SK-N-SH (cell line): ENCODE results near the gene TBL1X. TPM values are rescaled to one million over a fixed set of nuclear protein-coding genes. Genes with fewer than 3 reads are reported as not detected.

Experiments used
- CTCF ChIA-PET: fragments of 300-600, 350-600 bp; formaldehyde crosslinking; extraction: SDS; loops from one replicate; lab custom pipeline; 2021; lab: Yijun Ruan, JAX
- POLR2A ChIA-PET: fragments of 350-600 bp; sonication (Branson Sonifier 250); formaldehyde crosslinking; extraction: SDS; loops from one replicate; lab custom pipeline; 2020; ENCODE audit warnings: antibody characterized with exemption, inconsistent platforms; lab: Yijun Ruan, JAX
- DNase-seq: peaks from one replicate; pipeline ENCODE4 v3.0.0; 2012
- H2AFZ ChIP-seq: fragments of 200-600 bp; sonication (generic); 2 replicates; pipeline ENCODE4 v1.8.1; 2016; ENCODE audit warnings: antibody characterized with exemption, mild to moderate bottlenecking, low read depth
- H3F3A ChIP-seq: fragments of 200-600 bp; sonication (generic); replicated peaks from 2 replicates; pipeline ENCODE3; 2016; ENCODE audit warnings: antibody characterized with exemption, mild to moderate bottlenecking; ENCODE audit not compliant: insufficient read depth
- H3K27ac ChIP-seq, 2 experiments: fragments of 200-500 bp in 1 of 2; fragments of 200-600 bp in 1 of 2; sonication (Bioruptor generic) in 1 of 2; sonication (generic), shearing (Covaris generic) in 1 of 2; 2 replicates each; pipeline versions ENCODE4 v1.5.1 to v1.6.1; 2014 to 2016; ENCODE audit warnings: low read depth in 2 of 2, inconsistent platforms in 1 of 2, low read length in 1 of 2, mild to moderate bottlenecking in 1 of 2, mixed read lengths in 1 of 2
- H3K27me3 ChIP-seq: fragments of 200-600 bp; sonication (generic), shearing (Covaris generic); 2 replicates; pipeline ENCODE4 v1.6.1; 2016; ENCODE audit warnings: mixed run types; ENCODE audit not compliant: insufficient read depth
- H3K36me3 ChIP-seq, 2 experiments: fragments of 200-500 bp in 1 of 2; fragments of 200-600 bp in 1 of 2; sonication (Bioruptor generic) in 1 of 2; sonication (generic) in 1 of 2; replicated peaks in 1 of 2; 2 replicates each; pipeline versions ENCODE3 to v1.5.1; 2014 to 2016; ENCODE audit warnings: low read length in 1 of 2, mild to moderate bottlenecking in 1 of 2; ENCODE audit not compliant: insufficient read depth in 2 of 2, control insufficient read depth in 1 of 2
- H3K4me1 ChIP-seq, 2 experiments: fragments of 200-500 bp in 1 of 2; fragments of 200-600 bp in 1 of 2; sonication (Bioruptor generic) in 1 of 2; sonication (generic), shearing (Covaris generic) in 1 of 2; 2 replicates each; pipeline versions ENCODE4 v1.5.1 to v1.6.1; 2014 to 2016; ENCODE audit warnings: low read depth in 1 of 2, low read length in 1 of 2, mixed run types in 1 of 2; ENCODE audit not compliant: insufficient read depth in 2 of 2, control insufficient read depth in 1 of 2
- H3K4me2 ChIP-seq: fragments of 200-600 bp; sonication (generic), shearing (Covaris generic); 2 replicates; pipeline ENCODE4 v1.6.1; 2017; ENCODE audit warnings: mixed run types
- H3K4me3 ChIP-seq, 2 experiments: fragments of 200-500 bp in 1 of 2; fragments of 200-600 bp in 1 of 2; sonication (Bioruptor generic) in 1 of 2; sonication (generic), shearing (Covaris generic) in 1 of 2; 2 replicates each; pipeline versions ENCODE4 v1.5.1 to v1.8.1; 2014 to 2016; ENCODE audit warnings: low read depth in 2 of 2, inconsistent platforms in 1 of 2, low read length in 1 of 2, mild to moderate bottlenecking in 1 of 2, mixed read lengths in 1 of 2, moderate library complexity in 1 of 2
- H3K79me2 ChIP-seq: fragments of 200-600 bp; sonication (generic); 2 replicates; pipeline ENCODE4 v1.8.1; 2017; ENCODE audit warnings: mild to moderate bottlenecking; ENCODE audit not compliant: insufficient read depth
- H3K9ac ChIP-seq: fragments of 200-600 bp; sonication (generic); 2 replicates; pipeline ENCODE4 v1.6.1; 2017; ENCODE audit warnings: mixed run types
- H3K9me2 ChIP-seq: fragments of 200-600 bp; sonication (generic); 2 replicates; pipeline ENCODE4 v1.6.1; 2017; ENCODE audit warnings: mixed run types
- H3K9me3 ChIP-seq: fragments of 200-600 bp; sonication (generic); 2 replicates; pipeline ENCODE4 v1.6.1; 2017; ENCODE audit warnings: mixed run types, mild to moderate bottlenecking, moderate library complexity
- H4K20me1 ChIP-seq: fragments of 200-600 bp; sonication (generic); 2 replicates; pipeline ENCODE4 v1.6.1; 2017; ENCODE audit warnings: mild to moderate bottlenecking, mixed run types; ENCODE audit not compliant: insufficient read depth
- CHD2 ChIP-seq: fragments of 150-350 bp; IDR thresholded peaks from 2 replicates; pipeline ENCODE4 v1.6.1; 2018; ENCODE audit warnings: low read length; ENCODE audit not compliant: partially characterized antibody
- CTCF ChIP-seq: fragments of 200-600 bp; sonication (generic); IDR thresholded peaks from 2 replicates; pipeline ENCODE4 v1.6.1; 2017; ENCODE audit warnings: antibody characterized with exemption, mild to moderate bottlenecking, moderate library complexity
- ELF1 ChIP-seq: IDR thresholded peaks from 2 replicates; pipeline ENCODE4 v1.4.0; 2012
- EP300 ChIP-seq, 2 experiments: IDR thresholded peaks; 2 replicates each; pipeline versions ENCODE4 v1.4.0 to v1.6.1; 2012; ENCODE audit warnings: borderline replicate concordance in 1 of 2, low read depth in 1 of 2, low read length in 1 of 2
- GATA2 ChIP-seq: sonication (generic); formaldehyde crosslinking; IDR thresholded peaks from 2 replicates; pipeline ENCODE4 v1.5.0; 2020; ENCODE audit warnings: mild to moderate bottlenecking, missing genetic modification reagents
- IRF3 ChIP-seq: fragments of 150-350 bp; IDR thresholded peaks from 2 replicates; pipeline ENCODE4 v1.6.1; 2016; ENCODE audit warnings: mild to moderate bottlenecking, low read depth, low read length
- NRF1 ChIP-seq: IDR thresholded peaks from 2 replicates; pipeline ENCODE4 v1.6.1; 2012; ENCODE audit warnings: low read depth, mild to moderate bottlenecking, low read length
- PBX3 ChIP-seq: IDR thresholded peaks from 2 replicates; pipeline ENCODE4; 2012
- RFX5 ChIP-seq: IDR thresholded peaks from 2 replicates; pipeline ENCODE4 v1.6.1; 2012; ENCODE audit warnings: mild to moderate bottlenecking, improper control_type of control experiment, low read length
- SMC3 ChIP-seq: IDR thresholded peaks from 2 replicates; pipeline ENCODE4 v1.6.1; 2012; ENCODE audit warnings: low read depth, low read length, improper control_type of control experiment
- TEAD4 ChIP-seq: IDR thresholded peaks from 2 replicates; pipeline ENCODE4 v1.4.0; 2012; ENCODE audit warnings: mild to moderate bottlenecking, borderline replicate concordance; ENCODE audit not compliant: insufficient read depth
- WGBS: methylation state at CpG from one replicate; pipeline ENCODE4 v1.1.6; 2017; ENCODE audit warnings: low lambda C conversion rate; 5-methylcytosine and 5-hydroxymethylcytosine counted together
- polyA plus RNA-seq, 3 experiments: library from polyadenylated mRNA; depleted of rRNA; stranded (reverse); fragments of >200 nt; gene quantifications; 2 replicates each; pipeline ENCODE4 v1.2.3, GENCODE V29; 2012

TBL1X gene
- polyA plus RNA-seq, 1 of the 3 experiments (the other 2 are of a cell fraction), result 10.6 TPM

- TF ChIP-seq CTCF, result no peak
- TF ChIP-seq CHD2, result no peak
- TF ChIP-seq GATA2, result no peak
- TF ChIP-seq ELF1, result no peak
- TF ChIP-seq EP300 (IDR thresholded peaks at IDR 0.05; ENCODE audit: borderline replicate concordance in 1 of 2, low read depth in 1 of 2, low read length in 1 of 2), result no peak
- TF ChIP-seq IRF3, result no peak
- no peak for TF ChIP-seq SMC3
Observed at GRCh38 chrX:9436812-9437211, 28.0 kb upstream of the TBL1X start (continued).

- H3K9ac ChIP-seq, result no peak overlapping the region
- no peaks in the 10 kb centered on the region for H3K79me2 ChIP-seq
- no peaks in the 10 kb centered on the region for H3K36me3 ChIP-seq
- no peak overlapping the region for H3K27ac ChIP-seq
- no peak overlapping the region for H2AFZ ChIP-seq
- no peaks in the 10 kb centered on the region for H3K9me3 ChIP-seq
- H4K20me1 ChIP-seq, result no peaks in the 10 kb centered on the region
- H3K4me3 ChIP-seq, result no peak overlapping the region
- H3K9me2 ChIP-seq, result no peaks in the 10 kb centered on the region
- DNase-seq, result no peak
- POLR2A ChIA-PET, result no interaction called here
- H3K4me2 ChIP-seq, result no peak overlapping the region
- no peaks in the 10 kb centered on the region for H3K4me1 ChIP-seq
- H3K27me3 ChIP-seq, result no peaks in the 10 kb centered on the region; the same call in 1 of the 2 replicates
- H3F3A ChIP-seq, result no peaks in the 10 kb centered on the region
- TF ChIP-seq TEAD4 (no peak), RFX5 (no peak), NRF1 (no peak), PBX3 (no peak)
- WGBS, result 38% methylated on average over 2 of the region's 3 CpGs
- CTCF ChIA-PET, result no interaction called here
Observed at GRCh38 chrX:9438933-9439494, 25.8 kb upstream of the TBL1X start.
